H1 (cell line): ENCODE data around the gene ANGPTL2. TPM values are rescaled to one million over a fixed set of nuclear protein-coding genes. Genes with fewer than 3 reads are reported as not detected.
A peak's percentile ranks its signal among the peaks of the same experiment; 100 is the strongest.

Experiments
- CTCF ChIA-PET: fragments of 300-600 bp; sonication (Branson Sonifier 250); formaldehyde crosslinking; loops from one replicate; lab custom pipeline; 2021; ENCODE audit not compliant: partially characterized antibody; lab: Charles Lee
- POLR2A ChIA-PET: fragments of 300-600 bp; sonication (Branson Sonifier 250); formaldehyde crosslinking; loops from one replicate; lab custom pipeline; 2021; ENCODE audit warnings: inconsistent platforms; ENCODE audit not compliant: partially characterized antibody; lab: Charles Lee
- DNase-seq, 2 experiments: peaks; one replicate each; pipeline versions ENCODE4 v3.0.0 to v3.0.0-alpha.2; 2010 to 2022; ENCODE audit warnings: low spot score in 2 of 2, low read depth in 1 of 2, mixed read lengths in 1 of 2
- FAIRE-seq: peaks from 2 replicates; lab custom pipeline; 2011; peaks lifted over from hg19 to GRCh38; lab: Jason Lieb, UNC
- H2AFZ ChIP-seq: 2 replicates; pipeline ENCODE4 v1.8.1; 2012; ENCODE audit warnings: low read length, inconsistent platforms
- H2AK5ac ChIP-seq: 2 replicates; pipeline ENCODE4 v1.6.1; 2013; ENCODE audit warnings: low read depth, low read length
- H2BK120ac ChIP-seq: replicated peaks from 2 replicates; pipeline ENCODE3; 2013; ENCODE audit warnings: low read depth, low read length, inconsistent platforms
- H2BK12ac ChIP-seq: 2 replicates; pipeline ENCODE4 v1.6.1; 2013; ENCODE audit warnings: low read depth, low read length
- H2BK15ac ChIP-seq: 2 replicates; pipeline ENCODE4 v1.6.1; 2013; ENCODE audit warnings: low read length
- H2BK20ac ChIP-seq: 2 replicates; pipeline ENCODE4 v1.6.1; 2013; ENCODE audit warnings: low read length
- H2BK5ac ChIP-seq: 2 replicates; pipeline ENCODE4 v1.6.1; 2013; ENCODE audit warnings: low read depth, low read length
- H3K14ac ChIP-seq: 2 replicates; pipeline ENCODE4 v1.6.1; 2013; ENCODE audit warnings: inconsistent platforms; ENCODE audit not compliant: insufficient read length
- H3K18ac ChIP-seq: 2 replicates; pipeline ENCODE4 v1.6.1; 2013; ENCODE audit warnings: low read length; ENCODE audit errors: extremely low read depth
- H3K23ac ChIP-seq: 2 replicates; pipeline ENCODE4 v1.6.1; 2013; ENCODE audit warnings: inconsistent platforms; ENCODE audit not compliant: insufficient read length
- H3K23me2 ChIP-seq: 2 replicates; pipeline ENCODE4 v1.6.1; 2013; ENCODE audit warnings: low read depth, low read length
- H3K27ac ChIP-seq: 2 replicates; pipeline ENCODE4 v1.6.1; 2011; ENCODE audit warnings: low read depth, low read length, inconsistent platforms
- H3K27me3 ChIP-seq, 4 experiments: replicated peaks in 1 of 4; 1 replicate in 1 of 4; 2 replicates in 3 of 4; pipeline versions ENCODE4 v1.6.1 to v1.8.1; 2011 to 2013; ENCODE audit warnings: low read length in 3 of 4, mild to moderate bottlenecking in 3 of 4, inconsistent platforms in 2 of 4, mixed read lengths in 2 of 4, moderate library complexity in 1 of 4; ENCODE audit not compliant: control insufficient read depth in 3 of 4, insufficient read depth in 3 of 4; ENCODE audit errors: extremely low read depth in 1 of 4
- H3K36me3 ChIP-seq, 4 experiments: 2 replicates each; pipeline versions ENCODE4 v1.6.1 to v1.8.1; 2011 to 2013; ENCODE audit warnings: mild to moderate bottlenecking in 4 of 4, low read length in 3 of 4, moderate library complexity in 2 of 4, control low read depth in 1 of 4, inconsistent platforms in 1 of 4; ENCODE audit not compliant: insufficient read depth in 4 of 4, control insufficient read depth in 2 of 4
- H3K4ac ChIP-seq: replicated peaks from 2 replicates; pipeline ENCODE3; 2013; ENCODE audit warnings: low read length, low read depth, mixed read lengths, inconsistent platforms; ENCODE audit not compliant: insufficient read length
- H3K4me1 ChIP-seq, 4 experiments: replicated peaks in 1 of 4; 1 replicate in 1 of 4; 2 replicates in 3 of 4; pipeline versions ENCODE4 v1.6.1 to v1.8.1; 2011 to 2013; ENCODE audit warnings: low read length in 3 of 4, inconsistent platforms in 2 of 4, mixed read lengths in 1 of 4; ENCODE audit not compliant: insufficient read depth in 4 of 4, control insufficient read depth in 3 of 4
- H3K4me2 ChIP-seq, 2 experiments: 2 replicates each; pipeline versions ENCODE4 v1.6.1 to v1.8.1; 2011 to 2013; ENCODE audit warnings: low read depth in 2 of 2, low read length in 2 of 2, control low read depth in 1 of 2, inconsistent platforms in 1 of 2, mild to moderate bottlenecking in 1 of 2; ENCODE audit not compliant: insufficient read depth in 1 of 2
- H3K4me3 ChIP-seq, 4 experiments: fragments of 200-600, 300-600 bp in 1 of 4; sonication (generic), shearing (Covaris generic), sonication (Bioruptor Twin) in 1 of 4; 2 replicates each; pipeline versions ENCODE4 v1.5.1 to v1.8.1; 2011 to 2016; ENCODE audit warnings: low read length in 4 of 4, low read depth in 3 of 4, control low read depth in 2 of 4, inconsistent platforms in 2 of 4, mild to moderate bottlenecking in 2 of 4, mixed read lengths in 1 of 4, moderate library complexity in 1 of 4; ENCODE audit not compliant: insufficient read depth in 2 of 4; ENCODE audit errors: extremely low read depth in 1 of 4
- H3K56ac ChIP-seq: replicated peaks from 2 replicates; pipeline ENCODE3; 2013; ENCODE audit warnings: low read depth, mild to moderate bottlenecking, mixed read lengths, low read length, inconsistent platforms; ENCODE audit not compliant: insufficient read length
- H3K79me1 ChIP-seq: 2 replicates; pipeline ENCODE4 v1.6.1; 2013; ENCODE audit warnings: low read depth, low read length, control low read depth
- H3K79me2 ChIP-seq, 2 experiments: 2 replicates each; pipeline versions ENCODE4 v1.6.1 to v1.8.1; 2012 to 2013; ENCODE audit warnings: low read length in 2 of 2, mild to moderate bottlenecking in 2 of 2, inconsistent platforms in 1 of 2; ENCODE audit not compliant: insufficient read depth in 2 of 2, control insufficient read depth in 1 of 2
- H3K9ac ChIP-seq, 4 experiments: replicated peaks in 1 of 4; 1 replicate in 1 of 4; 2 replicates in 3 of 4; pipeline versions ENCODE4 v1.6.1 to v1.8.1; 2011 to 2013; ENCODE audit warnings: low read depth in 3 of 4, low read length in 3 of 4, control low read depth in 2 of 4, mild to moderate bottlenecking in 2 of 4, moderate library complexity in 2 of 4, inconsistent platforms in 1 of 4; ENCODE audit errors: extremely low read depth in 1 of 4
- H3K9me3 ChIP-seq, 2 experiments: 2 replicates each; pipeline versions ENCODE4 v1.6.1 to v1.8.1; 2012 to 2013; ENCODE audit warnings: mild to moderate bottlenecking in 2 of 2, moderate library complexity in 2 of 2, control low read depth in 1 of 2, inconsistent platforms in 1 of 2, low read depth in 1 of 2, low read length in 1 of 2, mixed read lengths in 1 of 2; ENCODE audit not compliant: insufficient read depth in 2 of 2
- H4K20me1 ChIP-seq, 2 experiments: replicated peaks in 1 of 2; 2 replicates each; pipeline versions ENCODE3 to v1.8.1; 2011 to 2013; ENCODE audit warnings: inconsistent platforms in 2 of 2, low read length in 2 of 2, mild to moderate bottlenecking in 1 of 2; ENCODE audit not compliant: insufficient read depth in 2 of 2, control insufficient read depth in 1 of 2
- H4K5ac ChIP-seq: 2 replicates; pipeline ENCODE4 v1.6.1; 2013; ENCODE audit warnings: low read length, low read depth, mixed read lengths, inconsistent platforms; ENCODE audit not compliant: insufficient read length
- H4K8ac ChIP-seq: 2 replicates; pipeline ENCODE4 v1.8.0; 2013; ENCODE audit warnings: mild to moderate bottlenecking, moderate library complexity, low read length, inconsistent platforms; ENCODE audit not compliant: insufficient read depth; ENCODE audit errors: extremely low read depth
- H4K91ac ChIP-seq: replicated peaks from 2 replicates; pipeline ENCODE3; 2013; ENCODE audit warnings: low read length, mixed read lengths, inconsistent platforms; ENCODE audit not compliant: insufficient read length
- BCL11A ChIP-seq, 2 experiments: IDR thresholded peaks; one replicate each; pipeline ENCODE4 v1.6.1; 2011; ENCODE audit warnings: low read depth in 2 of 2, low read length in 2 of 2, mild to moderate bottlenecking in 2 of 2
- CHD1 ChIP-seq: IDR thresholded peaks from 2 replicates; pipeline ENCODE4 v1.6.1; 2012; ENCODE audit warnings: low read depth, low read length, improper control_type of control experiment
- CTCF ChIP-seq, 3 experiments: IDR thresholded peaks; 1 replicate in 2 of 3; 2 replicates in 1 of 3; pipeline versions ENCODE4 v1.5.1 to v1.6.1; 2011; ENCODE audit warnings: low read length in 3 of 3, mild to moderate bottlenecking in 3 of 3, inconsistent platforms in 2 of 3, low read depth in 1 of 3, moderate library complexity in 1 of 3; ENCODE audit not compliant: insufficient read depth in 1 of 3; ENCODE audit errors: control extremely low read depth in 1 of 3
- RAD21 ChIP-seq, 2 experiments: IDR thresholded peaks in 1 of 2; conservative IDR thresholded peaks in 1 of 2; 2 replicates each; pipeline ENCODE4 v1.6.1; 2011; ENCODE audit warnings: low read depth in 2 of 2, low read length in 2 of 2, improper control_type of control experiment in 1 of 2, inconsistent platforms in 1 of 2, mild to moderate bottlenecking in 1 of 2, moderate library complexity in 1 of 2
- RBBP5 ChIP-seq: IDR thresholded peaks from 2 replicates; pipeline ENCODE4 v1.7.1; 2012; ENCODE audit warnings: low read depth, mild to moderate bottlenecking, inconsistent platforms, low read length, moderate library complexity, borderline replicate concordance
- RXRA ChIP-seq: IDR thresholded peaks from 2 replicates; pipeline ENCODE4 v1.6.1; 2011; ENCODE audit warnings: low read depth, mild to moderate bottlenecking, low read length, moderate library complexity; ENCODE audit not compliant: insufficient read depth
- SRF ChIP-seq: IDR thresholded peaks from 2 replicates; pipeline ENCODE4 v1.6.1; 2011; ENCODE audit warnings: mild to moderate bottlenecking, low read depth, low read length, moderate library complexity
- SUZ12 ChIP-seq: fragments of 200-600 bp; sonication (generic); IDR thresholded peaks from 2 replicates; pipeline ENCODE4 v1.6.1; 2012; ENCODE audit warnings: mild to moderate bottlenecking, inconsistent platforms, low read length, moderate library complexity, mixed read lengths
- TAF7 ChIP-seq: optimal IDR thresholded peaks from 2 replicates; pipeline ENCODE3; 2011; ENCODE audit warnings: low read depth, mild to moderate bottlenecking, inconsistent platforms, low read length, moderate library complexity, borderline replicate concordance
- WGBS, 2 experiments: shearing (Covaris generic) in 1 of 2; methylation state at CpG; one replicate each; pipeline versions ENCODE4 v1.1.6 to v1.1.7; 2013 to 2015; ENCODE audit warnings: low lambda C conversion rate in 2 of 2, mixed read lengths in 2 of 2, inconsistent platforms in 1 of 2, low coverage in 1 of 2, missing lambda C conversion rate in 1 of 2; ENCODE audit not compliant: insufficient replicate concordance in 2 of 2, insufficient coverage in 1 of 2, insufficient read length in 1 of 2; ENCODE audit errors: extremely low coverage in 1 of 2, missing lambda C conversion rate in 1 of 2; 5-methylcytosine and 5-hydroxymethylcytosine counted together
- polyA plus RNA-seq, 7 experiments: library from polyadenylated mRNA; depleted of rRNA in 3 of 7; stranded (reverse) in 5 of 7; unstranded in 2 of 7; fragments of >200 nt in 5 of 7; fragments of 200-250 nt in 2 of 7; gene quantifications; 1 replicate in 5 of 7; 2 replicates in 1 of 7; 4 replicates in 1 of 7; pipeline versions ENCODE4 v1.2.1 to v1.2.3, GENCODE V29; 2011 to 2013; ENCODE audit warnings: missing spikeins in 2 of 7, mixed read lengths in 2 of 7
- total RNA-seq: library from RNA; stranded (reverse); fragmentation: NEBNext Ultra II Directional; extraction: Animal tissue kit (Norgen Biotek cat#: 25700); gene quantifications from 2 replicates; pipeline ENCODE4 v1.2.1, GENCODE V29; 2021
- TF ChIP-seq, protein P1 (sequence below): IDR thresholded peaks from 2 replicates; pipeline ENCODE4 v1.6.1; 2011; ENCODE audit warnings: low read depth, mild to moderate bottlenecking, low read length; ENCODE audit not compliant: insufficient read depth

The ANGPTL2 gene
- total and polyA plus RNA-seq, 2 of the 8 experiments (the other 6 are each of a cell fraction or from before 2014, with no cell fraction given) = 9.0 to 10.6 TPM

DNA sequence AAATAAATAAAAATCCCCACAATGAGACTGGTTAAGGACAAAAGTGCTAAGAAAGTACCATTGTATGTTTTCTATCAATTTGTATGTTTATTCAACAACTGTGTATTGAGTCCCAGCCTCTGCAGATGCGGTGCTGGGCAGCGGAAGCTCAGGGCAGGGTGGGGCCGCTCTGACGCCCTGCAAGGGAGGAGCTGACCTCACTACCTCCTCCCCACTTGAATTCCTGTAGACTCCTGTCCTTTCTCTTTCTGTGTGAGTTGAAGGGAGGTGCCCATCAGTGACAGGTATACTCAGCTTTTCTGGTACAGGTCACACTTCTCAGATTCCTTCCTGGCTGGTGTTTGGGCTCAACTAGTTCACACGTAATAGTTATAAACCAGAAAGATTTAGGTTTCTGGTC is 27.0 kb downstream of the ANGPTL2 start:
- no peak overlapping the region for H4K5ac ChIP-seq
- H3K23ac ChIP-seq = no peak overlapping the region
- H3K27me3 ChIP-seq = no peaks in the 10 kb centered on the region
- DNase-seq = no peak
- no peak overlapping the region for H3K4me3 ChIP-seq
- H3K18ac ChIP-seq = no peak overlapping the region
- H3K79me1 ChIP-seq = no peaks in the 10 kb centered on the region
- no peak overlapping the region for H3K56ac ChIP-seq
- H3K4me1 ChIP-seq = no peaks in the 10 kb centered on the region
- no peak overlapping the region for H2AFZ ChIP-seq
- H3K4me2 ChIP-seq = no peak overlapping the region
- H2BK120ac ChIP-seq = no peak overlapping the region
- no peaks in the 10 kb centered on the region for H3K79me2 ChIP-seq
- H2BK12ac ChIP-seq = no peak overlapping the region
- POLR2A ChIA-PET = no interaction called here
- H2BK15ac ChIP-seq = no peak overlapping the region
- H3K36me3 ChIP-seq = no peaks in the 10 kb centered on the region
- no peaks in the 10 kb centered on the region for H3K9me3 ChIP-seq
- H3K27ac ChIP-seq = no peak overlapping the region
- 92% methylated on average over 5 of the region's 5 CpGs; no CpG with 5 or more reads in 1 of the 2 experiments for WGBS, 2 experiments
- H4K91ac ChIP-seq = no peak overlapping the region
- H3K4ac ChIP-seq = no peak overlapping the region
- 0 out of 7 replicates have a peak overlapping the region, but pooled peaks of 1 of the 4 experiments have one; percentile 12 for H3K9ac ChIP-seq
- CTCF ChIA-PET = interaction anchor here (0.6 to 2.2 kb wide), 5 partner anchors 13 to 153 kb away, joined by 3 to 9 read pairs (median 4); no protein-coding TSS in a partner anchor
- H3K14ac ChIP-seq = no peak overlapping the region
- no peak for FAIRE-seq
- H2BK5ac ChIP-seq = no peak overlapping the region
- H4K8ac ChIP-seq = no peak overlapping the region
- no peak overlapping the region for H2AK5ac ChIP-seq
- peaks cover 0 to 2% of the 10 kb centered on the region in 2 experiments for H4K20me1 ChIP-seq
- no peaks in the 10 kb centered on the region for H3K23me2 ChIP-seq
- no peak overlapping the region for H2BK20ac ChIP-seq
- TF ChIP-seq SUZ12 (no peak), RXRA (no peak), BCL11A (IDR thresholded peaks at IDR 0.05; ENCODE audit: low read depth in 2 of 2, low read length in 2 of 2) (no peak), RAD21 (IDR thresholded peaks at IDR 0.05 in 1 of 2, conservative IDR thresholded peaks at IDR 0.05 in 1 of 2; ENCODE audit: low read depth in 2 of 2, low read length in 2 of 2) (no peak), CHD1 (no peak), CTCF (IDR thresholded peaks at IDR 0.05; ENCODE audit: control extremely low read depth in 1 of 3, insufficient read depth in 1 of 3, low read depth in 1 of 3, low read length in 3 of 3) (no peak), TAF7 (no peak), RBBP5 (no peak), SRF (no peak)
- TF ChIP-seq, protein P1, sequence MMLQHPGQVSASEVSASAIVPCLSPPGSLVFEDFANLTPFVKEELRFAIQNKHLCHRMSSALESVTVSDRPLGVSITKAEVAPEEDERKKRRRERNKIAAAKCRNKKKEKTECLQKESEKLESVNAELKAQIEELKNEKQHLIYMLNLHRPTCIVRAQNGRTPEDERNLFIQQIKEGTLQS = no peak
